Heart right ventricle (tissue), 16 donors: ENCODE measurements around the gene CNR2. TPM values are rescaled to one million over a fixed set of nuclear protein-coding genes. Genes with fewer than 3 reads are reported as not detected.

Source experiments
- ATAC-seq, 8 donors: fragments of 200-7000 bp; cut with Tn5 transposase; one replicate each; pipeline ENCODE4 v1.9.1; 2020; ENCODE audit warnings: mild to moderate bottlenecking in 8 of 8, moderate library complexity in 8 of 8, moderate number of reproducible peaks in 1 of 8
- DNase-seq, 2 donors: peaks; one replicate each; pipeline ENCODE4 v3.0.0-alpha.2; 2020
- H3K27ac ChIP-seq, 10 donors: fragments of 200-600 bp; sonication (generic) in 2 of 10; one replicate each; pipeline versions ENCODE4 v1.5.0 to v1.8.0; 2020 to 2022; ENCODE audit warnings: mild to moderate bottlenecking in 3 of 10
- H3K27me3 ChIP-seq, 7 donors: fragments of 200-600 bp; one replicate each; pipeline ENCODE4 v1.8.0; 2021 to 2022; ENCODE audit warnings: mild to moderate bottlenecking in 2 of 7
- H3K36me3 ChIP-seq, 9 donors: fragments of 200-600 bp; sonication (generic) in 1 of 9; one replicate each; pipeline versions ENCODE4 v1.5.0 to v1.8.0; 2020 to 2022; ENCODE audit warnings: mild to moderate bottlenecking in 2 of 9
- H3K4me1 ChIP-seq, 9 donors: fragments of 200-600 bp; sonication (generic) in 1 of 9; one replicate each; pipeline versions ENCODE4 v1.5.0 to v1.8.0; 2020 to 2022; ENCODE audit warnings: mild to moderate bottlenecking in 4 of 9
- H3K4me3 ChIP-seq, 10 donors: fragments of 200-600 bp; sonication (generic) in 2 of 10; one replicate each; pipeline versions ENCODE4 v1.5.0 to v1.8.0; 2020 to 2022; ENCODE audit warnings: mild to moderate bottlenecking in 7 of 10, moderate library complexity in 2 of 10
- H3K9me3 ChIP-seq, 11 donors: fragments of 200-600 bp in 10 of 11; sonication (generic) in 2 of 11; one replicate each; pipeline versions ENCODE4 v1.5.0 to v1.8.0; 2013 to 2022; ENCODE audit warnings: mild to moderate bottlenecking in 2 of 11, control low read depth in 1 of 11, moderate library complexity in 1 of 11
- CTCF ChIP-seq, 9 donors: fragments of 200-600 bp; sonication (generic) in 2 of 9; IDR thresholded peaks; one replicate each; pipeline versions ENCODE4 v1.5.0 to v1.8.0; 2021 to 2022; ENCODE audit warnings: antibody characterized with exemption in 9 of 9, mild to moderate bottlenecking in 5 of 9, moderate library complexity in 1 of 9
- WGBS, 2 donors: extraction: QIAGEN DNeasy Blood & Tissue Kit; methylation state at CpG; one replicate each; pipeline ENCODE4 v1.1.7; 2013; ENCODE audit warnings: inconsistent platforms in 1 of 2; 5-methylcytosine and 5-hydroxymethylcytosine counted together
- intact Hi-C, 10 donors: fragments of 100-400 bp; cut with DNase I; formaldehyde crosslinking; loops; one replicate each; pipeline versions ENCODE4 v1.11.1 to v1.14.2; 2022
- microRNA-seq, 2 donors: library from miRNA; unstranded; fragments of <30 nt; microRNA quantifications; one replicate each; pipeline ENCODE4 v1.2.0, GENCODE V29; 2021
- polyA plus RNA-seq, 2 donors: library from polyadenylated mRNA; stranded (reverse); fragments of 200-250 nt; gene quantifications; one replicate each; pipeline ENCODE4 v1.2.3, GENCODE V29; 2013
- total RNA-seq, 10 donors: library from RNA; stranded (reverse); fragmentation: NEBNext Ultra II Directional in 3 of 10; extraction: Animal tissue kit (Norgen Biotek cat#: 25700) in 3 of 10; gene quantifications; one replicate each; pipeline versions ENCODE4 v1.2.1 to v1.2.4, GENCODE V29; 2021 to 2023
- donor health status: Arrhythmogenic right ventricular cardiomyopathy.
- donor health status: ischemic (EF 13 %, LVEDD 7.1; RV severe dilation, severe dysfunction).
- donor health status: healthy with polysubstance abuse.
- donor health status: DM: no; HTN: yes; CAD: no.
- donor health status: DM: no; HTN: no; CAD: no.
- donor health status: ischemic (EF 25% LVEDD 6.9; RV normal size, moderate dysfunction).
- donor health status: ischemic (EF 25% LVEDD 5.7; RV mildly dilated, moderate dysfunction).
- donor health status: healthy.
- donor health status: DM: yes; HTN: yes; CAD: no.
- donor health status: Ischemic cardiomyopathy.
- donor health status: ischemic (EF 35%, LVEDD 5.7; RV mildly dilated, moderate dysfunction).
- donor health status: nonischemic (EF 11% LVEDD 7.7; RV severe dilation, severe dysfunction).
- donor health status: DM: yes; HTN: yes; CAD: no.
- donor health status: PGD.
- donor health status: ischemic (EF 29% LVEDD 5.4; RV normal size, mild dysfunction).
- donor health status: nonischemic (EF 23%, LVEDD 6.1; RV moderate dilation, normal function).

CNR2 gene
- total and polyA plus RNA-seq, 12 donors, result 0.01 to 0.19 TPM; not detected in 10

DNA sequence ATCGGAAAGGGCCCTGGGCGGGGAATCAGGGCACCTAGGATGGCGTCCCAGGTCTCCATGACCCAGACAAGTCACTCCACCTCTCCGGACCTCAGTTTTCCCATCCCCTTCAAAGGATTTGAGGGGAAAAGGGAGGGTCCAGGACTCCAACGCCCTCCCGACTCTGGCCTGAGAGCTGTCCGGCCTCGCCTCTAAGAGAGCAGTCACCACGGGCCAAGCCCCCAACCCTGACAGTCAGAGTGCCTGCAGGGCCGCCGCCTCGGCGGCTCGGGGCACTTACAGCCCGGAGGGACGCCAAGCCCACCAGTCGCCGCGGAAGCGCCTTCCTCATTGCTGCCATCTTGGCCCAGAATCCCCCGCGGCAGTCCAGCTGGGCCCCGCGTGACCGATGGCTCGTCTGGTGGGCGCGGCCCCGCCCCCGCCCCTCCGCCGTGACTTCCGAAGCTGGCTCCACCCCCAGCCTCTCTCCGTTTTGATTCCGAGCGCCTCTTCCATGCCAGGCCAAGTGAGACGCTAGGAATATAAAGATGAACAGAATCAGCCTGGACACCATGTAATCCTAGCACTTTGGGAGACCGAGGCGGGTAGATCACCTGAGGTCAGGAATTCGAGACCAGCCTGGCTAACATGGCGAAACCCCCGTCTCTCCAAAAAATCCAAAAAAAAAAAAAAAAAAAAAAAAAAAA, 87.9 kb downstream of the CNR2 start, which contains the start of gene HMGCL:
Gene HMGCL, minus strand, starts transcription at position 354 of the 686 bp plus-strand sequence. Its CDS starts 14 bp downstream, at position 340.
- DNase-seq, result peak; percentile 90 to 93
- WGBS, 2 donors, result 1% methylated on average over 41 to 42 of the region's 42 CpGs
- Histone ChIP-seq H3K36me3 (peaks cover 0 to 3% (median 0%) of the 10 kb centered on the region in 9 donors), H3K27me3 (no peaks in the 10 kb centered on the region), H3K9me3 (no peaks in the 10 kb centered on the region), H3K4me1 (peaks cover 2 to 22% (median 14%) of the 10 kb centered on the region in 9 donors), H3K27ac (peak within 1 kb of the TSS; percentile 87 to 99 (median 96)), H3K4me3 (peak within 1 kb of the TSS; percentile 74 to 99 (median 92))
- ATAC-seq, result peak; percentile 98 to 100 (median 99)
- no peak for TF ChIP-seq CTCF (IDR thresholded peaks at IDR 0.05)
- intact Hi-C loops, result loop anchor here in 2 of 10 donors (5.0 to 10.0 kb wide), 2 partner anchors 42 to 200 kb away; partner anchors contain the start of gene FUCA1 (in 1 of the 2)

GRCh38 chr1:23824711-23825075, 88.5 kb downstream of the CNR2 start:
- peak overlapping the region; percentile 87 to 99 (median 96) for H3K27ac ChIP-seq
- no peak for TF ChIP-seq CTCF (IDR thresholded peaks at IDR 0.05)
- peaks cover 0 to 8% (median 0%) of the 10 kb centered on the region in 9 donors for H3K36me3 ChIP-seq
- no peaks in the 10 kb centered on the region for H3K27me3 ChIP-seq
- peak overlapping the region; percentile 74 to 99 (median 92) for H3K4me3 ChIP-seq
- ATAC-seq (peak in 1 of 8 donors; percentile 4), DNase-seq (no peak)
- no peaks in the 10 kb centered on the region for H3K9me3 ChIP-seq
- intact Hi-C loops, result loop anchor here in 3 of 10 donors (5.0 to 10.0 kb wide), 2 partner anchors 43 to 200 kb away; partner anchors contain the start of gene FUCA1 (in 2 of the 3)
- peaks cover 2 to 22% (median 14%) of the 10 kb centered on the region in 9 donors for H3K4me1 ChIP-seq
- WGBS, 2 donors, result 1 to 3% methylated on average over 8 of the region's 8 CpGs

- Histone ChIP-seq H3K36me3 (peaks cover 0 to 17% (median 0%) of the 10 kb centered on the region in 9 donors), H3K27me3 (no peaks in the 10 kb centered on the region), H3K27ac (peak overlapping the region in 1 of 10 donors; percentile 98), H3K4me3 (peak overlapping the region in 2 of 10 donors; percentile 84 to 89), H3K4me1 (peaks cover 2 to 22% (median 14%) of the 10 kb centered on the region in 9 donors), H3K9me3 (no peaks in the 10 kb centered on the region)
- ATAC-seq (no peak), DNase-seq (no peak)
- intact Hi-C loops, result loop anchor here in 2 of 10 donors (5.0 to 10.0 kb wide), 2 partner anchors 44 to 201 kb away; partner anchors contain the start of gene FUCA1 (in 1 of the 2)
- 80 to 81% methylated on average over 7 of the region's 7 CpGs for WGBS, 2 donors
- TF ChIP-seq CTCF (IDR thresholded peaks at IDR 0.05), result no peak
These were observed 89.4 kb downstream of the CNR2 start for GRCh38 chr1:23823767-23824166.

Small RNA genes within 50 kb of the gene (microRNA-seq; reads per million reads assigned to microRNA genes)
- 0 to 0.51 reads per million in 2 donors for gene MIR378F

Other genes starting within 250 kb of the CNR2 start
- gene RPL11, start 221.6 kb downstream of the CNR2 start, total RNA-seq, result 100 to 1,000 TPM; 577 to 756 (median 612) TPM
- gene RPL11, start 221.6 kb downstream of the CNR2 start, polyA plus RNA-seq, result 1,000 to 10,000 TPM; 1,463 to 2,166 TPM
- gene ELOA, start 169.9 kb downstream of the CNR2 start, total RNA-seq, result 10 to 100 TPM; 28.3 to 39.0 (median 34.3) TPM
- 10 to 100 TPM; 11.2 to 14.9 TPM for gene ELOA, start 169.9 kb downstream of the CNR2 start, polyA plus RNA-seq
- 10 to 100 TPM; 37.6 to 52.8 (median 43.3) TPM for gene PITHD1, start 134.9 kb downstream of the CNR2 start, total RNA-seq
- 10 to 100 TPM; 25.3 to 71.7 TPM for gene PITHD1, start 134.9 kb downstream of the CNR2 start, polyA plus RNA-seq
- 10 to 100 TPM; 22.0 to 31.9 (median 27.0) TPM for gene LYPLA2, start 122.2 kb downstream of the CNR2 start, total RNA-seq
- 10 to 100 TPM; 25.8 to 54.5 TPM for gene LYPLA2, start 122.2 kb downstream of the CNR2 start, polyA plus RNA-seq
- gene GALE, start 112.6 kb downstream of the CNR2 start, total RNA-seq, result 10 to 100 TPM in 2 of 10 donors, 1 to 10 TPM in 8; 5.3 to 14.1 (median 7.9) TPM
- gene GALE, start 112.6 kb downstream of the CNR2 start, polyA plus RNA-seq, result 10 to 100 TPM; 14.9 to 22.2 TPM
- gene HMGCL, start 87.9 kb downstream of the CNR2 start, total RNA-seq, result 10 to 100 TPM; 27.8 to 44.3 (median 40.1) TPM
- 10 to 100 TPM; 25.7 to 26.9 TPM for gene HMGCL, start 87.9 kb downstream of the CNR2 start, polyA plus RNA-seq
- gene FUCA1, start 45.1 kb downstream of the CNR2 start, total RNA-seq, result 10 to 100 TPM; 10.6 to 34.0 (median 15.1) TPM
- 10 to 100 TPM; 11.2 to 13.3 TPM for gene FUCA1, start 45.1 kb downstream of the CNR2 start, polyA plus RNA-seq
- gene PNRC2, start 46.5 kb upstream of the CNR2 start, total RNA-seq, result 100 to 1,000 TPM in 5 of 10 donors, 10 to 100 TPM in 5; 65.1 to 129 (median 93.8) TPM
- 10 to 100 TPM; 58.4 to 60.6 TPM for gene PNRC2, start 46.5 kb upstream of the CNR2 start, polyA plus RNA-seq
- gene SRSF10, start 67.0 kb upstream of the CNR2 start, total RNA-seq, result 10 to 100 TPM; 40.7 to 65.8 (median 52.8) TPM
- 10 to 100 TPM; 32.9 to 70.2 TPM for gene SRSF10, start 67.0 kb upstream of the CNR2 start, polyA plus RNA-seq
- gene MYOM3, start 198.8 kb upstream of the CNR2 start, total RNA-seq, result 100 to 1,000 TPM; 285 to 428 (median 328) TPM
- gene MYOM3, start 198.8 kb upstream of the CNR2 start, polyA plus RNA-seq, result 100 to 1,000 TPM in 1 of 2 donors, 10 to 100 TPM in 1; 85.3 to 293 TPM
- 1 to 10 TPM in 1 of 10 donors, under 1 TPM in 8, not detected in 1; 0.13 to 1.6 (median 0.31) TPM for gene IL22RA1, start 229.8 kb upstream of the CNR2 start, total RNA-seq
- under 1 TPM; 0.07 to 0.29 TPM for gene IL22RA1, start 229.8 kb upstream of the CNR2 start, polyA plus RNA-seq